Heart left ventricle (tissue), 16 donors: ENCODE data around the gene MICB. TPM values are rescaled to one million over a fixed set of nuclear protein-coding genes. Genes with fewer than 3 reads are reported as not detected.

Source experiments
- ATAC-seq, 4 donors: fragments of 200-7000 bp; cut with Tn5 transposase; one replicate each; pipeline ENCODE4 v1.9.1; 2020 to 2022; ENCODE audit warnings: moderate library complexity in 4 of 4, mild to moderate bottlenecking in 3 of 4, moderate number of reproducible peaks in 1 of 4
- DNase-seq, 5 donors: peaks; one replicate each; pipeline ENCODE4 v3.0.0-alpha.2; 2020
- H3K27ac ChIP-seq, 12 donors: fragments of 200-600 bp; sonication (generic) in 4 of 12; one replicate each; pipeline versions ENCODE4 v1.5.0 to v1.8.0; 2016 to 2022; ENCODE audit warnings: mild to moderate bottlenecking in 2 of 12
- H3K27me3 ChIP-seq, 9 donors: fragments of 200-600 bp; sonication (generic) in 2 of 9; one replicate each; pipeline versions ENCODE4 v1.5.1 to v1.8.0; 2016 to 2022; ENCODE audit warnings: mild to moderate bottlenecking in 3 of 9
- H3K36me3 ChIP-seq, 9 donors: fragments of 200-600 bp; sonication (generic) in 2 of 9; one replicate each; pipeline versions ENCODE4 v1.5.0 to v1.8.0; 2018 to 2022; ENCODE audit warnings: mild to moderate bottlenecking in 2 of 9
- H3K4me1 ChIP-seq, 12 donors: fragments of 200-600 bp; sonication (generic) in 4 of 12; one replicate each; pipeline versions ENCODE4 v1.5.0 to v1.8.0; 2016 to 2022; ENCODE audit warnings: mild to moderate bottlenecking in 3 of 12
- H3K4me3 ChIP-seq, 12 donors: fragments of 200-600 bp; sonication (generic) in 4 of 12; one replicate each; pipeline versions ENCODE4 v1.5.0 to v1.8.0; 2017 to 2022; ENCODE audit warnings: mild to moderate bottlenecking in 9 of 12, moderate library complexity in 4 of 12
- H3K9me3 ChIP-seq, 12 donors: fragments of 200-600 bp; sonication (generic) in 4 of 12; one replicate each; pipeline versions ENCODE4 v1.5.0 to v1.8.0; 2016 to 2022; ENCODE audit warnings: mild to moderate bottlenecking in 1 of 12
- POLR2A ChIP-seq, 2 donors: fragments of 450-650 bp; IDR thresholded peaks; one replicate each; pipeline ENCODE4 v1.6.1; 2017; ENCODE audit warnings: antibody characterized with exemption in 2 of 2, mild to moderate bottlenecking in 2 of 2, moderate library complexity in 2 of 2
- WGBS, 4 donors: extraction: QIAGEN DNeasy Blood & Tissue Kit in 2 of 4; methylation state at CpG; one replicate each; pipeline versions ENCODE4 v1.1.5 to v1.1.7; 2013 to 2018; 5-methylcytosine and 5-hydroxymethylcytosine counted together
- intact Hi-C, 10 donors: fragments of 100-400 bp; cut with DNase I; formaldehyde crosslinking; loops; one replicate each; pipeline versions ENCODE4 v1.11.1 to v1.14.2; 2022
- polyA plus RNA-seq, 2 donors: library from polyadenylated mRNA; stranded (reverse); fragments of 200-250 nt; gene quantifications; one replicate each; pipeline ENCODE4 v1.2.3, GENCODE V29; 2013
- total RNA-seq, 9 donors: library from RNA; depleted of rRNA in 2 of 9; stranded (reverse); fragments of >200 nt in 2 of 9; fragmentation: NEBNext Ultra II Directional in 3 of 9; extraction: Animal tissue kit (Norgen Biotek cat#: 25700) in 3 of 9; gene quantifications; one replicate each; pipeline versions ENCODE4 v1.1.0 to v1.2.4, GENCODE V29; 2016 to 2023
- TF ChIP-seq, protein P1 (sequence below), 12 donors: fragments of 200-600 bp; sonication (generic) in 4 of 12; IDR thresholded peaks; one replicate each; pipeline versions ENCODE4 v1.5.0 to v1.8.0; 2018 to 2022; ENCODE audit warnings: antibody characterized with exemption in 12 of 12, mild to moderate bottlenecking in 5 of 12
- donor health status: ischemic (EF 13 %, LVEDD 7.1; RV severe dilation, severe dysfunction).
- donor health status: healthy with polysubstance abuse.
- donor health status: DM: no; HTN: yes; CAD: no.
- donor health status: DM: no; HTN: no; CAD: no.
- donor health status: ischemic (EF 25% LVEDD 6.9; RV normal size, moderate dysfunction).
- donor health status: ischemic (EF 25% LVEDD 5.7; RV mildly dilated, moderate dysfunction).
- donor health status: healthy.
- donor health status: DM: yes; HTN: yes; CAD: no.
- donor health status: ischemic (EF 35%, LVEDD 5.7; RV mildly dilated, moderate dysfunction).
- donor health status: nonischemic (EF 11% LVEDD 7.7; RV severe dilation, severe dysfunction).
- donor health status: DM: yes; HTN: yes; CAD: no.
- donor health status: PGD.
- donor health status: ischemic (EF 29% LVEDD 5.4; RV normal size, mild dysfunction).
- donor health status: nonischemic (EF 23%, LVEDD 6.1; RV moderate dilation, normal function).

MICB gene
- total and polyA plus RNA-seq, 11 donors, result 0.84 to 8.8 (median 1.4) TPM

DNA sequence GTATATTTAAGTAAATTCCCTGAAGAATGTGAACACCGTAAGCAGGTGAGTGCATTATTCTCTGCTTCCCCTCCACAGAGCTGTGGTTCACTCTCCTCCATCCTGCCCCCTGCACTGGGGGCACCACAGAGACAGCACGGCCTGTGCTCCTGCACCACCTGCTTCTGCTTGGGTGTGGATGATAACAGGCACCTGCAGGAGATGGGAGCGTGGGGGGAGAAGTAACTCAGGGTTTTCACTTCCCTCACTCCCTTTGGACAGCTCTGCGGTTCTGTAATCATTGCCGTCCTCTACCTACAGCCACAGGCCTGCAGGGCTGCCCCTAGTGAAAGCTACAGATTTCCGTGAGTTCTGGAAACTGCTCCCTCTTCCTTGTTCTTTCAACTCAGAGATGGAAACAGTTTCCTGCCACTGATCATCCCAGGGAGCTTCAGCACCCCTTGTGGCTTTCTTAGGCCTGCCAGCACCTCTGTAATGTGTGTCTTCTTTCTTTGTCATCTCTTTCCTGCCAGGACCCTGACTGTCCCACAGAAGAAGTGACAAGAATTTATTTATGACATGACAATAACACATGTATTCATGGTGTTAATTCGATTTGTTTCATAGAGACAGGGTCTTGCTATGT is 21.3 kb upstream of the MICB start:
- Histone ChIP-seq H3K36me3 (peaks cover 0 to 8% (median 0%) of the 10 kb centered on the region in 9 donors), H3K27me3 (no peaks in the 10 kb centered on the region), H3K9me3 (no peaks in the 10 kb centered on the region), H3K4me3 (no peak overlapping the region), H3K27ac (no peak overlapping the region), H3K4me1 (peaks cover 0 to 11% (median 0%) of the 10 kb centered on the region in 12 donors)
- ATAC-seq (no peak), DNase-seq (no peak)
- no peak for TF ChIP-seq POLR2A (IDR thresholded peaks at IDR 0.05)
- TF ChIP-seq, protein P1, sequence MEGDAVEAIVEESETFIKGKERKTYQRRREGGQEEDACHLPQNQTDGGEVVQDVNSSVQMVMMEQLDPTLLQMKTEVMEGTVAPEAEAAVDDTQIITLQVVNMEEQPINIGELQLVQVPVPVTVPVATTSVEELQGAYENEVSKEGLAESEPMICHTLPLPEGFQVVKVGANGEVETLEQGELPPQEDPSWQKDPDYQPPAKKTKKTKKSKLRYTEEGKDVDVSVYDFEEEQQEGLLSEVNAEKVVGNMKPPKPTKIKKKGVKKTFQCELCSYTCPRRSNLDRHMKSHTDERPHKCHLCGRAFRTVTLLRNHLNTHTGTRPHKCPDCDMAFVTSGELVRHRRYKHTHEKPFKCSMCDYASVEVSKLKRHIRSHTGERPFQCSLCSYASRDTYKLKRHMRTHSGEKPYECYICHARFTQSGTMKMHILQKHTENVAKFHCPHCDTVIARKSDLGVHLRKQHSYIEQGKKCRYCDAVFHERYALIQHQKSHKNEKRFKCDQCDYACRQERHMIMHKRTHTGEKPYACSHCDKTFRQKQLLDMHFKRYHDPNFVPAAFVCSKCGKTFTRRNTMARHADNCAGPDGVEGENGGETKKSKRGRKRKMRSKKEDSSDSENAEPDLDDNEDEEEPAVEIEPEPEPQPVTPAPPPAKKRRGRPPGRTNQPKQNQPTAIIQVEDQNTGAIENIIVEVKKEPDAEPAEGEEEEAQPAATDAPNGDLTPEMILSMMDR (IDR thresholded peaks at IDR 0.05), result no peak
- intact Hi-C loops, result no loop called here
- 65 to 80% (median 71%) methylated on average over 7 of the region's 7 CpGs for WGBS, 4 donors

DNA sequence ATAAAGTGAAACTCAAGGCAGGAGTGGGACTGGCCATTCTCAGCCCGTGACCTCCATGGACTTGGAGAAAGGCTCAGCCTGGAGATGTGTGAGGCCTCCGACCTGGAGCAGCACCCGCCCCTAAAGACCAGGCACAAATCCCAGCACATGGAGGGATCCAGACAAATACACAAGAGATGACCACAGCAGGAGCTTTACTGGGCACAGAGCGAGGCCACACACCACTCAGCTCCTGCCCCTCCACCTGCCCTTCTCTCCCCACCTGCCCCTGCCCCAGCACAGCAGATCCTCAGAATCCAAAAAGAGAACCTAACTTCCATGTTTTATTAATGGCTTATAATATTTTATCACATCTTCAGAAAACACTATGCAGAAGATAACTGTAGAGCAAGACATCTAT is 20.4 kb upstream of the MICB start:
- H3K36me3 ChIP-seq, result peaks cover 0 to 8% (median 0%) of the 10 kb centered on the region in 9 donors
- H3K4me3 ChIP-seq, result no peak overlapping the region
- ATAC-seq, result peak in 1 of 4 donors; percentile 39
- no peaks in the 10 kb centered on the region for H3K27me3 ChIP-seq
- no peak for DNase-seq
- H3K9me3 ChIP-seq, result no peaks in the 10 kb centered on the region
- intact Hi-C loops, result no loop called here
- peaks cover 0 to 11% (median 0%) of the 10 kb centered on the region in 12 donors for H3K4me1 ChIP-seq
- 79 to 91% (median 84%) methylated on average over 4 of the region's 4 CpGs for WGBS, 4 donors
- H3K27ac ChIP-seq, result no peak overlapping the region
- TF ChIP-seq POLR2A (IDR thresholded peaks at IDR 0.05), result no peak
- TF ChIP-seq, protein P1 (IDR thresholded peaks at IDR 0.05), result no peak

DNA sequence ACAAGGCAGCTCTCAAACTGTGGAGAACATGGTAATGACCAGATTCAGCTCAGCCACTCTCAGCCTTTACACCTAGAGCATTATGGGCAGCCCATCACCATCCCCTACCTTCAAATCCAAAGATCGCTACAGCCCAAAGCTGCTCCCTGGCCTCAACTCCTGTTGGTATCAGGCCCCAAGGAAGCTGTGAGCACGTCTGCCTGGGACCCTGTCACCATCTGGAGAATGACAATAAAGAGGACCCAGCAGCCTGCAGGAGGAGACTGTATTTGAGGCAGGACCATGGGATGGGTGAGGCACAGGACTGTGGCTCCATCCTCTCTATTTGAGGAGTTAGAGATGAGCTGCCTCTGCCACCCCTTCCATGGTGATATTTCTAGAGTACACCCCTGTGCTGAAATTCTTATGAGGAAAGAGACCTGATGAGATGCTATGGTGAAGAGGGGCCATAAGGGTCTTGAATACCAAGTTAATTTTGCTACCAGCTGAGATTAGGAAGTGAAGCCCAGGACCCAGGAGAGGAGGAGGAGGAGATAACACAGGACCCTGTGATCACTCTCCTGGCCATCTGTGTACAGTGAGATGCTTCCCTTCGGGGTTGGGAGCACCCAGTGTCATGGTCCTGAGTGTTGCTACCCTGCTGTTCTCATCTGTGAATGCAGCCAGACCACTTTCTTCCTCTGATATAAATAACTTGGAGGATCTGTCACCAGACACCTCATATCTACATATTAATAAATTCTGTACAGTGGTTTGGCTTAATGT is 19.6 kb upstream of the MICB start:
- DNase-seq, result no peak
- ATAC-seq, result no peak
- Histone ChIP-seq H3K27ac (no peak overlapping the region), H3K4me3 (no peak overlapping the region), H3K4me1 (peaks cover 0 to 11% (median 0%) of the 10 kb centered on the region in 12 donors), H3K36me3 (peaks cover 0 to 7% (median 0%) of the 10 kb centered on the region in 9 donors), H3K9me3 (no peaks in the 10 kb centered on the region), H3K27me3 (no peaks in the 10 kb centered on the region)
- intact Hi-C loops, result no loop called here
- 59 to 75% (median 63%) methylated on average over 2 to 3 of the region's 3 CpGs for WGBS, 4 donors
- TF ChIP-seq, protein P1 (IDR thresholded peaks at IDR 0.05), result no peak
- no peak for TF ChIP-seq POLR2A (IDR thresholded peaks at IDR 0.05)

DNA sequence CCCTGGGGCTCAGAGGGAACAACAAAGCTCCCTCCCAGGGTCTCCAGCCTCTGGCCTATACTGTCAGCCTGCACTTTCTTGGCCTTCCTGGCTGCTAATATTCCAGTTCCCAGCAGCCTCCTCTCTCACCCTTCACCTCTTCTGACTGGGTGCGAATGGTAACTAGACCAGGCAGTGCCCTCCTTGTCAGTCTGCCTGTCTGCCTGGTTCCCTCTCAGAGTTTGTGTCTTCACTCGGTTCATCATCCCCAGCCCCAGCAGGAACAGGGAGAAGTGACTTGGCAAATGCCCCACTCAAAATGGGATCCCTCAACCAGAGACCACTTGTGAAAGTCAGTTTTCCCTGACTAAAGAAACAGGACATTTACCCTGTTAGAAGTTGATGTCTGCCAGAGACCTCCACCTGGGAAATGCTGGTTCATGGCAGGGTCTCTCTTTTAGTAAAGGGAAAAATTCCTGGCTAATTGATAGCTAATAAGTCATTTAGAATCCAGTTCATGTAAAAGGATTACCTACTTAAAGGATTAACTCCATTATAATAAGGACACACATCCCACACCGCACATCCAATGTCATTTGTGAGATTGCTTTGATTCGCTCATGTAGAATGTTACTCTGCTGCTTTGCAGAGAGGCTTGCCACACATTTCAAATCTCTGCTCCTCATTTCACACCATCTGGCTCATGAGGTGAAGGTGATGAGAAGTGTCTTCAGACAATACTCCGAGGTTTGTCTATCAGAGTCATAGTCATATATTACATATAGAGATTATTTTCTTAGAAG is 18.6 kb upstream of the MICB start:
- no peak overlapping the region for H3K4me3 ChIP-seq
- no peak overlapping the region for H3K27ac ChIP-seq
- ATAC-seq, result no peak
- H3K27me3 ChIP-seq, result no peaks in the 10 kb centered on the region
- intact Hi-C loops, result no loop called here
- TF ChIP-seq, protein P1 (IDR thresholded peaks at IDR 0.05), result no peak
- no peak for TF ChIP-seq POLR2A (IDR thresholded peaks at IDR 0.05)
- H3K4me1 ChIP-seq, result peaks cover 0 to 3% (median 0%) of the 10 kb centered on the region in 12 donors
- H3K9me3 ChIP-seq, result no peaks in the 10 kb centered on the region
- H3K36me3 ChIP-seq, result no peaks in the 10 kb centered on the region
- WGBS, 4 donors, result 85 to 91% (median 88%) methylated on average over 5 of the region's 5 CpGs
- no peak for DNase-seq
